ENCODE results near the gene BANK1. TPM values are rescaled to one million over a fixed set of nuclear protein-coding genes. Genes with fewer than 3 reads are reported as not detected.

The BANK1 gene
- total RNA-seq, 4 donors from 2014 or later, result 0.34 to 2.1 (median 0.89) TPM

GRCh38 chr4:101950258-101950979 lies 159.9 kb downstream of the BANK1 start:
- H3K4me3 ChIP-seq, result no peak overlapping the region
- H3K36me3 ChIP-seq, result no peaks in the 10 kb centered on the region
- no peaks in the 10 kb centered on the region for H3K27me3 ChIP-seq
- TF ChIP-seq POLR2A (IDR thresholded peaks at IDR 0.05), result no peak
- no peak for TF ChIP-seq CTCF (IDR thresholded peaks at IDR 0.05)
- TF ChIP-seq EP300 (IDR thresholded peaks at IDR 0.05), result no peak
- no peak for TF ChIP-seq POLR2AphosphoS5 (IDR thresholded peaks at IDR 0.05)
- 59% methylated on average over 3 of the region's 3 CpGs for WGBS
- no peak for DNase-seq (ENCODE audit: low spot score in 2 of 2)
- H3K9me3 ChIP-seq, result no peaks in the 10 kb centered on the region
- H3K4me1 ChIP-seq, result peaks cover 3% of the 10 kb centered on the region
- no peak overlapping the region for H3K27ac ChIP-seq

- Histone ChIP-seq H3K9me3 (no peaks in the 10 kb centered on the region), H3K27me3 (no peaks in the 10 kb centered on the region), H3K4me1 (peaks cover 3% of the 10 kb centered on the region), H3K27ac (no peak overlapping the region), H3K4me3 (no peak overlapping the region), H3K36me3 (no peaks in the 10 kb centered on the region)
- DNase-seq (ENCODE audit: low spot score in 2 of 2), result no peak
- TF ChIP-seq POLR2AphosphoS5 (IDR thresholded peaks at IDR 0.05), result no peak
- TF ChIP-seq EP300 (IDR thresholded peaks at IDR 0.05), result no peak
- no peak for TF ChIP-seq POLR2A (IDR thresholded peaks at IDR 0.05)
- no peak for TF ChIP-seq CTCF (IDR thresholded peaks at IDR 0.05)
- 75% methylated on average over 4 of the region's 4 CpGs for WGBS
Observed at GRCh38 chr4:101952985-101953384, 162.5 kb downstream of the BANK1 start.

- H3K9me3 ChIP-seq, result no peaks in the 10 kb centered on the region
- no peak for DNase-seq (ENCODE audit: low spot score in 2 of 2)
- peaks cover 3% of the 10 kb centered on the region for H3K4me1 ChIP-seq
- no peak overlapping the region for H3K27ac ChIP-seq
- no peaks in the 10 kb centered on the region for H3K27me3 ChIP-seq
- 27% methylated on average over 4 of the region's 4 CpGs for WGBS
- no peak overlapping the region for H3K4me3 ChIP-seq
- H3K36me3 ChIP-seq, result no peaks in the 10 kb centered on the region
- no peak for TF ChIP-seq POLR2A (IDR thresholded peaks at IDR 0.05)
- no peak for TF ChIP-seq CTCF (IDR thresholded peaks at IDR 0.05)
- TF ChIP-seq EP300 (IDR thresholded peaks at IDR 0.05), result no peak
- TF ChIP-seq POLR2AphosphoS5 (IDR thresholded peaks at IDR 0.05), result no peak
Observed at GRCh38 chr4:101953949-101954348, 163.4 kb downstream of the BANK1 start.

- 80% methylated on average over 1 of the region's 1 CpG for WGBS
- TF ChIP-seq CTCF (IDR thresholded peaks at IDR 0.05) (no peak), EP300 (IDR thresholded peaks at IDR 0.05) (no peak), POLR2A (IDR thresholded peaks at IDR 0.05) (no peak), POLR2AphosphoS5 (IDR thresholded peaks at IDR 0.05) (no peak)
- Histone ChIP-seq H3K4me3 (no peak overlapping the region), H3K36me3 (no peaks in the 10 kb centered on the region), H3K4me1 (peaks cover 3% of the 10 kb centered on the region), H3K9me3 (no peaks in the 10 kb centered on the region), H3K27me3 (no peaks in the 10 kb centered on the region), H3K27ac (no peak overlapping the region)
- no peak for DNase-seq (ENCODE audit: low spot score in 2 of 2)
Observed at GRCh38 chr4:101954351-101954750, 163.8 kb downstream of the BANK1 start.

GRCh38 chr4:101954975-101955678 lies 164.6 kb downstream of the BANK1 start:
- Histone ChIP-seq H3K27ac (no peak overlapping the region), H3K4me3 (no peak overlapping the region), H3K27me3 (no peaks in the 10 kb centered on the region), H3K4me1 (peaks cover 3% of the 10 kb centered on the region), H3K9me3 (no peaks in the 10 kb centered on the region), H3K36me3 (no peaks in the 10 kb centered on the region)
- TF ChIP-seq POLR2AphosphoS5 (IDR thresholded peaks at IDR 0.05) (no peak), CTCF (IDR thresholded peaks at IDR 0.05) (no peak), EP300 (IDR thresholded peaks at IDR 0.05) (no peak), POLR2A (IDR thresholded peaks at IDR 0.05) (no peak)
- WGBS, result 72% methylated on average over 4 of the region's 4 CpGs
- no peak for DNase-seq (ENCODE audit: low spot score in 2 of 2)
